PC-9 (cell line): ENCODE measurements around the gene PTAFR.

ENCODE experiments used
- EZH2 ChIP-seq: fragments of 200-600 bp; sonication (generic); IDR thresholded peaks from 2 replicates; pipeline ENCODE4 v1.8.0; 2017; ENCODE audit warnings: antibody characterized with exemption, low read depth
- TF ChIP-seq, protein P1 (sequence below): fragments of 200-600 bp; sonication (generic); conservative IDR thresholded peaks from 2 replicates; pipeline ENCODE4 v1.6.1; 2017; ENCODE audit warnings: mixed run types, antibody characterized with exemption, mild to moderate bottlenecking, moderate library complexity

DNA sequence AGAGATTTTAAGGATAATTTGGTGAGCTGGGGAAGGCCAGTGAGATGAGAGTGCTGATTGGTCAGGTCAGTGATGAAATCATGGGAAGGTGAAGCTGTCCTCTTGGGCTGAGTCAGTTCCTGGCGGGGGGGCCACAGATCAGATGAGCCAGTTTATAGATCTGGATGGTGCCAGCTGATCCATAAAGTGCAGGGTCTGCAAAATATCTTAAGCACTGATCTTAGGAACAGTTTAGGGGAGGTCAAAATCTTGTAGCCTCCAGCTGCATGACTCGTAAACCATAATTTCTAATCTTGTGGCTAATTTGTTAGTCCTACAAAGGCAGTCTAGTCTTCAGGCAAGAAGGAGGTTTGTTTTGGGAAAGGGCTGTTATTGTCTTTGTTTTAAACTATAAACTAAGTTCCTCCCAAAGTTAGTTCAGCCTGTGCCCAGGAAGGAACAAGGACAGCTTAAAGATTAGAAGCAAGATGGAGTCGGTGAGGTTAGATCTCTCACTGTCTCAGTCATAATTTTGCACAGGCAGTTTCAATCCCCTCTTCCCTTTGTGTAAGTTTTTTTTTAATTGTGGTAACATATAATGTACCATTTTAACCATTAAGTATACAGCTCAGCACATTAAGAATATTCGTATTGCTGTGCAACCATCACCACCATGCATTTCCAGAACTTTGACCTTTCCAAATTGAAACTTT is 39.4 kb downstream of the PTAFR start:
- TF ChIP-seq, protein P1, sequence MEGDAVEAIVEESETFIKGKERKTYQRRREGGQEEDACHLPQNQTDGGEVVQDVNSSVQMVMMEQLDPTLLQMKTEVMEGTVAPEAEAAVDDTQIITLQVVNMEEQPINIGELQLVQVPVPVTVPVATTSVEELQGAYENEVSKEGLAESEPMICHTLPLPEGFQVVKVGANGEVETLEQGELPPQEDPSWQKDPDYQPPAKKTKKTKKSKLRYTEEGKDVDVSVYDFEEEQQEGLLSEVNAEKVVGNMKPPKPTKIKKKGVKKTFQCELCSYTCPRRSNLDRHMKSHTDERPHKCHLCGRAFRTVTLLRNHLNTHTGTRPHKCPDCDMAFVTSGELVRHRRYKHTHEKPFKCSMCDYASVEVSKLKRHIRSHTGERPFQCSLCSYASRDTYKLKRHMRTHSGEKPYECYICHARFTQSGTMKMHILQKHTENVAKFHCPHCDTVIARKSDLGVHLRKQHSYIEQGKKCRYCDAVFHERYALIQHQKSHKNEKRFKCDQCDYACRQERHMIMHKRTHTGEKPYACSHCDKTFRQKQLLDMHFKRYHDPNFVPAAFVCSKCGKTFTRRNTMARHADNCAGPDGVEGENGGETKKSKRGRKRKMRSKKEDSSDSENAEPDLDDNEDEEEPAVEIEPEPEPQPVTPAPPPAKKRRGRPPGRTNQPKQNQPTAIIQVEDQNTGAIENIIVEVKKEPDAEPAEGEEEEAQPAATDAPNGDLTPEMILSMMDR, result no peak
- no peak for TF ChIP-seq EZH2
